Stimulated activated CD8-positive, alpha-beta memory T cell treated with anti-CD3 and anti-CD28 coated beads, Interleukin-15, amount 100 ng/mL, for 48 hours (primary cell): Measurements from ENCODE around the gene PKD2.
"Not testable (repeated sequence)": the region's sequence is repeated elsewhere in the genome, so short reads cannot be mapped to it uniquely, and the experiment has no call there.

Experiments
- DNase-seq, 2 donors: peaks; one replicate each; pipeline ENCODE4 v3.0.0-alpha.2; 2020; ENCODE audit warnings: low read depth in 2 of 2

PKD2 gene

DNA sequence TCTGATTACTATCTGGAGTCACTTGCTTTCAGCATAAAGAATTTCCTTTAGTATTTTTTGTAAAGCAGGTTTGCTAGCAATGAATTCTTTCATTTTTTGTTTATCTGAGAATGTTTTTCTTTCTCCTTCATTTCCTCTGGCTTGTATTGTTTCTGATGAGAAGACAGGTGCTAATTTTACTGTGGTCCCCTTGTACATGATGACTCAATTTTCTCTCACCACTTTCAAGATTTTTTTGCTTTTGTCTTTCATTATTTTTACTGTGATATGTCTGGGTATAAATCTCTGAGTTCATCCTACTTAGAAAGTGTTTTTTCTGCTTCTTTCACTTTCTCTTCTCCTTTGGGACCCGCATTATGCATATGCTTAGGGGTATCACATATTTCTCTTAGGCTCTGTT, 62.6 kb downstream of the PKD2 start:
- no peak for DNase-seq

DNA sequence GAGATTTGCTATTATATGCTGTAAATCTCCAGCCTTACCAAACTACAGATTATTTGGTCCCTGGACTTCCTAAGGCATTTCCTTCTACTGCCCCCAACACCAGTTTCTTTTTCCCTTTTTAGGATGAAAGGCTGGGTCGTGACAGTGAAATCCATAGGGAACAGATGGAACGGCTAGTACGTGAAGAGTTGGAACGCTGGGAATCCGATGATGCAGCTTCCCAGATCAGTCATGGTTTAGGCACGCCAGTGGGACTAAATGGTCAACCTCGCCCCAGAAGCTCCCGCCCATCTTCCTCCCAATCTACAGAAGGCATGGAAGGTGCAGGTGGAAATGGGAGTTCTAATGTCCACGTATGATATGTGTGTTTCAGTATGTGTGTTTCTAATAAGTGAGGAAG, 67.9 kb downstream of the PKD2 start:
- DNase-seq: no peak

DNA sequence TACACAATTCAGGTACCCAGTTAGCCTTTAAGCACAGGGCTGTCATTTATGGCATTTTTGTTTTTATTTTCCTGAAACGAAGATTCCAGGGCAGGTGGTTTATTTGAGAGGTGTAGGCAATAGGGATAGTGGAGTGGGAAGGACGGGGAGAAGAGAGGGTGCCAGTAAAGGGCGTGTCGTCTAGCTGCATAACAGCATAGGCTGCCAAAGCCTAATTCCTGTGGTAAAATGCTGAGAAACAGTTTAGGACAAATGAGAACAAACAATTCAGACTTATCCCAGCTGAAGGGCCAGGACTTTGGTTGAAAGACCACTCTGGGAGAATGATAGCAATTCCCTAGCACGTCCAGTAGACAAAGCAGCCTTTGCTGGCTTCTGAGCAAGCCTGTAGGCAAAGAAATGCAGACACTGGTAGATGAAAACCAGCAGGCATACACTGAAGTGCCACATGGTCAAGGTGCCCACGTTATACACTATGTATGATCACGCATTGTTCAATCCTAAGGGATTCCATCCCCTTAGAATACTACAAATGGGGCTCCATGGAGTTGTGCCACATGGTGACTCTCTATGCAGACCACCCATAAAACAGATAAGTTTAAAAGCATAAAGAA, 70.6 kb downstream of the PKD2 start:
- no peak for DNase-seq

DNA sequence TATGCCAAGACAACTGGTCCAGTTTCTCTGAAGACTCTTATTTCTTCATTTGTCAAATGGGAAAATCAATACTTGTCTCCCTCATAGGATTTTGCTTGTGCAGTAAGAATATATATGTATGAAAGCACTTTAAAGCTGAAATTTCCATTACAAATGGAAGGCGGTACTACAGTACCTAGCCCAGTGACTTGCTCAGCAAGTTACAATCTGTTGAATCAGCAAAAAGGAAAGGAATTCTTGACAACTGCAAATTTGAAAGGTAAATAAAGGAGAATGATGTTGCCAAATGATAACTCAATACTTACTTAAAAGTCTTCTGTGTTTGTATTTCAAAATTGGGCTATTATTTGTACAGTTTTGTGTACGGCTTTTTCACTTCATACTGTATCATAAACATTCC, 71.1 kb downstream of the PKD2 start:
- no peak for DNase-seq

DNA sequence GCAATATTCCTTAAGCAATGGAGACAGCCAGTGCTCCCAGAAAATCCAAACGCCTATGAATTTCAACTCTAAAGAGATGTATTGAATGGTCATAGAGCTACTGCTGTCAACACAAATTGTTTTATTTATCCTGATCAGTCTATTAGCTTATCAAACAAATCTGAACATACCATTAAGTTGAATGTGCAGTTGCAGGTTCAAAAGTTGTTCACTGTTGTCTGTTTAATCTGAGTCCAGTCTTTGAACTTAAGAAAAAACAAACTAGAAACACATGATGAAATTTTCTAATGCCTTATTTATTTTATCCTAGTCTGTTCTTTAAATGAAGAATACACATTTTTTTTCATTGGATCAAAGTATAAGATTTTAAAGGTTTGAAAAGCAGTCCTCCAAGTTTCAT, 73.2 kb downstream of the PKD2 start:
- DNase-seq: no peak

DNA sequence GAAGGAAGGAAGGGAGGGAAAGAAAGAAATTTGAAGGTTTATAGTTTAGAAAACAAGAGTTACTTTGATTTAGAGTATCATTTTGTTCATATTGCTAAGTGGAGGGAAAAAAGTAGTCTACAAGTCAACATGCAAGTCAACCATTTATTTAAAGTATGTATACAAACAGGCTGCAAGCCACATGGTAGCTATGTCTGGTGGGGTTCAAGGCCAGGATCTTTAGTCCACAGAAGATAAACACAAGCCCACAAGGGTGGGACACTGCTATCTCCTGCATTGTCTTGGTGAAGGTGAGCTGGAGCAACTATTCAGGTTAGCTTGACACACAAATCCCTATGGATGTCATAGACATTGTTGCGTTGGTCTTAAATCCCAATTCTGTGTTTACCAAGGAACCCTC, 79.6 kb downstream of the PKD2 start:
- no peak for DNase-seq

DNA sequence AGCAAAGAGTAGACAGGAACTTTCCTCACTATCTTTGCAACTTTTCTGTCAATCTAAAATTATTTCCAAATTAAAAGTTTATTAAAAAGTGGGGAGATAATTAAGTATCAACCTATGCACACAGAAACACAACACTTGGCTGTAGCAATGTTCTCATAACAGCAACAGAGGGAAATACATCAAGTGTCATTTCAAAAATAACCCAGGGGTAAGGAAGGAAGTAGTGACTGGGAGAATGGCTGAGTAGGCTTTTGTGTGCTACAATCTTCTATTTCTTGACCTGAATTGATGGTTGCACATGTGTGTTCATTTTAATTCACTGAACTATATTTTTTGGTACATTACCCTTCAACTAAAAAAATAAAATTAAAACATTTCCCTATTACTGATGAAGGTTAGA, 83.5 kb downstream of the PKD2 start:
- DNase-seq: no peak

DNA sequence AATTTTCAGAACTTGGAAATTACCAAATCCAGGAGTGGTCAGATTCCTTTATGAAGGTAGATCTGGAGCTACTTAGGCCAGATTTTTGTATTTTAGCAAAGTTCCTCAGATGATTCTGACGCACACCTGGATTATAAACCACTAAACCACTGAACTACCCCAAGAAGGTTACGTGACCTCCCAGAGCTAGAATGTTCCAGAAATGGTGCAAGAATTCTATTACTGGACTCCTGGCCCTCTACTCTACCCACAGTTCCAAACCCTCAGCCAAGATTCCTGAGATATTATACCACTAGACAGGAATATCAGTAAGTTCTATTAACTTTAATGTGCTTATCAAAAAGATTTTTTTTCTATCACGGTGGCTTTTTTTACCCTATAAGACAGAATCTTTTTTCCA, 83.9 kb downstream of the PKD2 start:
- no peak for DNase-seq

DNA sequence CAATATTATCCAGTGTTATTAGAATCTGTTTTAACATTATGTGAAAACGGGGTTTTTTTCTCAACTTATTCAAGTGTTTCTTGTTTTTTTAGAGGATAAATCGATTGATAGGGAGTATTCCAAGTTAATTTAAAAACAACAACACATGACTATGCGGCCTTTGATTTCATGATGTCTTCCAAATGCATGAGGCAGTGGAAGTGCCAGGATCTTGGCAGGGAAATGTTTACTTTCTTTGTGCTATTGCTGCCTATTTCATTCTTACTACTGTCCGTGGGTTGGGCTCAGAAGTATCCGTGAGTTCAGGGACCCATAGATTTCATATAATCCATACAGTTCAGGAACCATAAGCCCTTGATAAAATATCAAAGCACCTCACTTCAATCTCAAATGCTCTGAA, 86.4 kb downstream of the PKD2 start:
- no peak for DNase-seq

DNA sequence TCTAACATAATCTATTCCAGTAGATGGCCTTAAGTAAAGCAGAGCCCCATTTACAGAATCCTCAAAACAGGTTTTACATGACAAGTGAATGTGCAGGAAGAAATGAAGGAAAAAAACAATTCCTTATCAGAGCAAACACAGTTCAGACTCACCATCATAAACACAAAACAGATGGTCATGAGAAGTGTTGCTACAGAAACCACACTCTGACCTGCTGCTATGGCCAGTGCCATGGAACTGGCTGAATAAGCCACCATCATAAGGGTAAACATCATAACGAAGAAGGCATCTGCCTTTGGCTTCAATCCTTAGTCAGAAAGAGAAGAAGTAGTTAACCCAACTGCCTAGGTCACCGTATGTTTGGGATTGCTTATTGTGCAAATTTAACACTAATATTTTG, 89.9 kb downstream of the PKD2 start:
- DNase-seq: no peak

DNA sequence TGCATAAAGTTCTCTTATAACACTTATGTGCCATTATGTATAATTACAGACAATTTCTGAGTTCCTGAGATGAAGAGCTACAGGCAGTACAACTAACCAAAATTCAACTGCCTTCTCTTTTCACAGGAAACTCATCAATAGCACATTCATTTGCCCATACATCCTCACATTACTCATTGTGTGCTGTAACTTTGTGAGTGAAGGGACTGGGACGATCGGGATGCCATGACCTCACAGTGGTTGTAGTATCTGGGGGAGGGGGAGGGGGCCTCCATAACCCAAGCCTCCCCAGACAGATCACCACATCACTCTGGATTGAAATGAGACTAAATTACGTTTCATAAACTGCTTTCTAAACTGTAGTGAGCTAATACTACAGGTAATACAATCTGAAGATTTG, 90.3 kb downstream of the PKD2 start:
- DNase-seq: no peak

DNA sequence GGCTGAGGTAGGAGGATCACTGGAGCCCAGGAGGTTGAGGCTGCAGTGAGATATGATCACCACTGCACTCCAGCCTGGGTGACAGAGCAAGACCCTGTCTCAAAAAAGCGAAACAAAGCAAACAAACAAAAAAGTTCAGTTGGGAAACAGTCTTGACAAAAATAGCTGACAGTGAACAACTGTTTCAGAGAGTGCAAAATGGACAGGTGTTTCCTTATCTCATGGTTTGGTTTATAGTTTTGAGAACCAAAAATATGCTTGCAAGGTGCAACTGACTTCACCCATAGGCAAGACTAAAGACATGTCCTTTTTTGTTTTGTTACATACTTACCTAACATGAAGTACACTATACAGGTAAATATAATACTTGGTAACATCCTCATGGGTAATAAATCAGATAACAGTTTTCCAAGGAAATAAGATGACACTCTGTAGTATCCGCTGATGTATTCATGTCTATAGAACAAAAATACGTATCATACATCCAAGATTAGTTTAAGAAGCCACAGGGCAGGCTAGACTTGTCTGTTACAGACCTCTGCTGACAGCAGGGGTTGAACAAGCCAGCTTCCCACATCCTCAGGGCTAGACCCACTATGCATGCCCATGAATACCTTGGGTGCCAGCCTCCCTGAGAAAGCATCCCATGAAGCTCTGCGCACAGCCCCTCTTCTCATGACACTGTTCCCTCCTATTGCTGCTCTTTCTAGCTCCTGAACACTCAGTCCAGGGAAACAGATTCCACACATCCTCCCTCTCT, 91.7 kb downstream of the PKD2 start:
- DNase-seq: no peak

DNA sequence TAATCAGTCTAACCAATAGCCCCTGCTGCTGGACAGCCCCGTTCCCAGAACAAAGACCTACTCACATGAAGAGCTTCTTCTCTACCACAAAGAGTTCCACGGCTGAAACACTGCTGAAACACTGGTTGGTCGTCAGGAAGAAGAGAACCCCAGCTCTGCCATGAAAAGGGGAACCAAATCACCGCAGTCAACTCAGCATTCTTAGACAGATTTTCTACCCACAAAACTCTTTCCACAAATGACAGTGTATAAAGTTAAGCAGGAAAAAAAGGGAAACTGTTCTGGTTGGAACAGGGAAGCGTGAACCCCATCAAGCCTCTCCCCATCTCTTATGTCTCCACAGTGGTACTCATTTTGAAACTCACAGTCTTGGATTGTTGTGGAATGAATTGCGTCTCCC, 93.7 kb downstream of the PKD2 start:
- no peak for DNase-seq

DNA sequence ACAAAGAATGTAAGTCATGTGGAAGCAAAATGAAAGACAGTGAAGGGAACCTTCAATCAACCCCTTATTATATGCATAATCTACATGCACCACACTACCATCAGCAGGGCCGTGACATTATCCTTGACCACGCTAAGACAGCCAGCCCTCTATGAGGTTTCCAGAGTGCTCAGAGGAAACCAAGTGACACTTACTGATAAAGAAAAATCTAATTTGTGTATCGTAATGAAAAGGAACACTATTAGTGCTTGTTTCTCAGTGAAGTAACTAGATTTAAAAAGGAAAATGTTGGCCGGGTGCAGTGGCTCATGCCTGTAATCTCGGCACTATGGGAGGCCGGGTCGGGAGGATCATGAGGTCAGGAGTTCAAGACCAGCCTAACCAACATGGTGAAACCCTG, 94.6 kb downstream of the PKD2 start:
- no peak for DNase-seq

DNA sequence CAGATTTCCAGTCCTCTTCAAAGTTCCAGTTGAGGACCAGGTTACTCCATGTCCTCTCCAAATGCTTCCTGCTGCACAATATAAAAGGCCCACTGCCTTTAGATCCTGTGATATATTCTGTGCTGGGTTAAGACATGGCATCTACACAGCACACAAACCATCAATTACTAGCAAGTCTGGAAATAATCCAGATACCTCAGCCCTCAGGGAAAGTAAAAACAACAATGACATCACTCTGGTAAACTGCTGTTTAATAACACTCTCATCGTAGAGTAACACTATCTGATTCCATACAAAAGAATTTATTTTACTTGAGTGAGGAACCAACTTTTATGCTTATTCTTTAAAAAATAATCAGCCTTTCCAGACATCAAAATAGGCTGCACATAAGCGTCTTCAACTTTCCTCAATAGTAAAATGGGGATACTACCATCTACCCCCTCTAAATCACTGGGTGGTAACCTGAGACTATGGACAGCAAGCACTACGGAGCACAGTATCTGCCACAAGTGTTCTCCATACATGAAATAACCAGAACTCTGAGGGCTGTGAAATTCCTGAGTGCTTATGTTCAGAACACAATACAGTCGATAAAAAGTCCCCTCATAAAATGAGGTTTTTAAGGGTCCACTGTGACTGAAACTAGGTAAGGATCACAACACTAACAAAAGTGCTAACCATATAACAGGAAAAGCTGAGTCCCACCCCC, 97.6 kb downstream of the PKD2 start:
- DNase-seq: no peak

DNA sequence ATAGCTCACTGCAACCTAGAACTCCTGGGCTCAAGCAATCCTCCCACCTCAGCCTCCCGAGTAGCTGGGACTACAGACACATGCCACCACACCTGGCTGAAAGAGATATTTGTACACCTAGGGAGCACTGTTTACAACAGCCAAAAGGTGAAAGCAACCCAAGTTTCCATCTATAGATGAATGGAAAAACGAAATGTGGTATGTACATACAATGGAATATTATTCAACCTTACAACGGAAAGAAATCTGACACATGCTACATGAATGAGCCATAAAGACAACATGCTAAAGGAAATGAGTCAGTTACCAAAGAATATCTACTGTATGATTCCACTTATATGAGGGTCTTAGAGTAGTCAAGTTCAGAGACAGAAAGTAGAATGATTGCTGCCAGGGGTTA, 98.8 kb downstream of the PKD2 start:
- no peak for DNase-seq

DNA sequence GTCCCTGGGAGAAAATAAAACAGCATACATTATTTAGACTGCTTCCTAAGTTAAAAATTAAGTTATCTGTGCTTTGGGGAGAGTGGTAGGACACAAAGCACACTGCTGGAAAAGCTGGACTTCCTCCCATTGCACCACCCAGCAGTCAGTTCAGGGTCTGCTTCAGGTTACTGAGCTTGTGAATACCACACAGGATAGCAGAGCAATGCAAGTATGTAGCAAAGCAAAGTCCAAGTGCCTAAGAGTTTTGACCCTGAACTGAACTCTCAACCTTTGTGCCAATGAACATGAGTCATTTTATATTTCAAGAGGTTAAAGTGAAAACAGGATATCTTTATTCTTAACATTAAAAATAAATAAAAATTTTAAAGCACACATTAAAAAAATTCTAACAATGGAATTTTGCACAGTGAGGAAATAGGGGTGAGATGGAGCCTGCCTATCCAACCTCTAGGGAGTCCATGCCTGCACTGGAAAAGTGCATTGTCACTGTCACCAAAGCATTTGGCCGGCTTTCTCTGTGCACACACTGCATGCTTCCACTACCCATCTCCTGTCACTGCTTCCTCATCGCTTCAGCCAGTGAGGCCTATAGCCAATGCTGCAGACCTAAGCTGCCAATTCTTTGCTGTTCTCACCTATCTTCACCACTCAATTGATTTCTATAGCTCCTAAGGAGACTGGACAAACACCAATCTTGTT, 100.1 kb downstream of the PKD2 start:
- no peak for DNase-seq

DNA sequence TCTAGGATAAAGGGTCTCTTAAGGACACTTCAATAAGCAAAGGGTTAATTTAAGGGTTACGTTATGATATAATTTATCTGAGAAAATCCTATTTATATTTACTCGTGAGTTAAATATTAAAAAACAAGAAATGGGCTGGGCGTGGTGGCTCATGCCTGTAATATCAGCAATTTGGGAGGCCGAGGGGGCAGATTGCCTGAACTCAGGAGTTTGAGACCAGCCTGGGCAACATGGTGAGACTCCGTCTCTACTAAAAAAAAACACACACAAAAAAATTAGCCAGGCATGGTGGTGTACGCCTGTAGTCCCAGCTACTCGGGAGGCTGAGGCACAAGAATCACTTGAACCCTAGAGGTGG, 100.7 kb downstream of the PKD2 start:
- not testable (repeated sequence) for DNase-seq

DNA sequence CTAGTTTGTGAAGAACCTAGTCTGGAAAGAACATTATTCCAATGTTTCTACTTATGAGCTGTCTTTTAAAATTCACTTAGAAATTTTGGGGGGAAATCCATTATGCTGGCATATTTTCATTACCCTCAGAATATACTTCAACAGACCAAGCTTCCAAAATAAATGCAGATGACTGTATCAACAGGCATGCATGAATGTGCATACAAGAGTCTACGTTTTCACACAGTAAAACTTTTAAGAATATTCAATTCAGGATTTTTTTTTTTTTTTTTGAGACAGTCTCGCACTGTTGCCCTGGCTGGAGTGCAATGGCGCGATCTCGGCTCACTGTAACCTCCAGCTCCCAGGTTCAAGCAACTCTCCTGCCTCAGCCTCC, 101.3 kb downstream of the PKD2 start:
- no peak for DNase-seq

DNA sequence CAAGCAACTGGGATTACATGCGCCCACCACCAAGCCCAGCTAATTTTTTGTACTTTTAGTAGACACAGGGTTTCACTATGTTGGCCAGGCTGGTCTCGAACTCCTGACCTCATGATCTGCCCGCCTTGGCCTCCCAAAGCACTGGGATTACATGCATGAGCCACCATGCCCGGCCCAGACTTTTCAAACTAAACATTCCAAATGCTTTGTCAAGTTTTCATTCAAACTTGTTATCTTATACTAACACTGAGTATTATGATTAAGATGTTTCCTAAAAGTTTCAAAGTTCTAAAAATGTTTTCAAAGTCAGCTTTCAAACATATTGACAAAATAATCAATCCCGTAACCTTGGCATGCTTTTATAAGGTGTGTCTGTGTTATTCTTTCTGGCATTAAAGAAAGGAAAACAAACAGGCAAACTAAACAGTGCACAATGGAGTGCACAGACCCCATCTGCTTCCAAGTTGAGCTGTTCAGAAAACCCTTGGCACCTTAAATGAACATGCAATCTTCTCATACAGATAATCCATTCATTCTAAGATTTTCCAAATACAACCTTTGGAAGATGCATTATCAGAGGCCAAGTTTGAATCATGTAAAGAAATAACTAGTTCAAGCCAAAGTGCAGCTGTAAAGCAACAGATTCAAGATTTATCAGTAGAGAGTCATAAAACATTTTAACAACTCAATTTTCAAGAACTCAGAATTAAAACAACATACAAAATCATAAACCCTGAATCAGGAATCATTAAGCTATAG, 101.9 kb downstream of the PKD2 start:
- no peak for DNase-seq

DNA sequence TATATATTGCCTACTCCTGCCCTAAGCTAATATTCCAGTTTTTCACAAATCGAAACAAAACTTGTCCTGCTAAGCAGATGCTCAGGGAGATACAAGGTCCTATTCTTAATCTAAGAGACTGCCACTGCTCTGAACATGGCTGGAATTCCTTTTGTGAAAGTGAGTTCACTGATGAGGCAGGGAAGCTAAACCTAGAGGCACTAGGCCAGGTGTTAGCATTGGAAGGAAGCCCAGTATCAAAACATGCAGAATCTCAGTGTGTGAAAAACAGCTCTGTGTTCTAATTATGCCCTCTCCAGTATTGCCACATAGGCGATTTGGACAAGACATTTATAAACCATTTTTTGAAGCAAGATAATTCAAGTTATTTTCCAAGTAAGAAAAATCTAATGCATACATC, 103.4 kb downstream of the PKD2 start:
- DNase-seq: no peak

DNA sequence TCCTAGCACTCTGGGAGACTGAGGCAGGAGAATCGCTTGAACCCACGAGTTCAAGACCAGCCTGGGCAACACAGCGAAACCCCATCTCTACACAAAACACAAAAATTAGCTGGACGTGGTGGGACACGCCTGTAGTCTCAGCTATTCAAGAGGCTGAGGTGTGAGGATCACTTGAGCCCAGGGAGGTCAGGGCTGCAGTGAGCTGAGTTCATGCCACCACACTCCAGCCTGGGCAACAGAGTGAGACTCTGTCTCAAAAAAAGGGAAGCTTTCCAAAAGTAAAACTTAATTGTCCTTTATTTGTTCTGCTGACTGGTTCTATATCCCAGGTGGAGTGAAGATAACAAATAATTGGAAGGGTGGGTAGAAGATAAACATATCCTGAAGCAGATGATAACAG, 105.4 kb downstream of the PKD2 start:
- DNase-seq: no peak
